ENCODE measurements around the gene CRAT. TPM values are rescaled to one million over a fixed set of nuclear protein-coding genes. Genes with fewer than 3 reads are reported as not detected.

The CRAT gene
- total and polyA plus RNA-seq, 2 of the 4 experiments (the other 2 are of a cell fraction), result 18.8 to 41.6 TPM

DNA sequence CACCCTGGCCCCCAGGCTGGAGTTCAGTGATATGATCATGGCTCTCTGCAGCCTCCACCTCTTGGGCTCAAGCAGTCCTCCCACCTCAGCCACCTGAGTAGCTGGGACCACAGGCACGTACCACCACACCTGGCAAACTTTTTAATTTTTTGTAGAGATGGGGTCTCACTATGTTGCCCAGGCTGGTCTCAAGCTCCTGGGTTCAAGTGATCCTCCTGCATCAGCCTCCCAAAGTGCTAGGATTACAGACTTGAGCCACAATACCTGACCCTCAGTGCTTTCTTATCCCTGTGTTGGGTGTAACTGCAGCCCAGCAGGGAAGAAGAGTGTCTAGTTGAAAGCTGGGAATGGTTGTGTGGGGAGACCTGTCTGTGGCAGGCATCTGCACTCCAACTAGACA lies 11.5 kb upstream of the CRAT start:
- no peak overlapping the region for H3K14ac ChIP-seq (replicated peaks; ENCODE audit: low read depth, low read length)
- H3K4ac ChIP-seq (ENCODE audit: low read depth, low read length), result no peak overlapping the region
- H3K9ac ChIP-seq (ENCODE audit: low read depth, low read length), result no peak overlapping the region
- POLR2A ChIA-PET (ENCODE audit: unreplicated experiment), result no interaction called here
- no CpG with 5 or more reads among the region's 1 CpG for WGBS, 2 experiments (ENCODE audit: extremely low coverage in 2 of 2, insufficient read length in 1 of 2)
- no peak overlapping the region for H4K8ac ChIP-seq (ENCODE audit: low read depth in 2 of 2, low read length in 2 of 2)
- H3K27me3 ChIP-seq (ENCODE audit: control insufficient read depth, insufficient read depth, low read length), result no peaks in the 10 kb centered on the region
- H2AFZ ChIP-seq (replicated peaks; ENCODE audit: low read length, poor library complexity), result no peak overlapping the region
- intact Hi-C loops (cut with micrococcal nuclease) (no loop called here), in situ Hi-C loops (cut with MboI; ENCODE audit: low sequenced_read_pairs) (no loop called here), dilution Hi-C loops (cut with HindIII; ENCODE audit: low sequenced_read_pairs, unreplicated experiment) (no loop called here)
- H3K9me1 ChIP-seq (ENCODE audit: insufficient read depth, low read length), result peaks cover 4% of the 10 kb centered on the region; the same call in 1 of the 2 replicates
- no peak for TF ChIP-seq MAZ (IDR thresholded peaks at IDR 0.05; ENCODE audit: borderline replicate concordance, low read depth, low read length)
- TF ChIP-seq, protein P1, sequence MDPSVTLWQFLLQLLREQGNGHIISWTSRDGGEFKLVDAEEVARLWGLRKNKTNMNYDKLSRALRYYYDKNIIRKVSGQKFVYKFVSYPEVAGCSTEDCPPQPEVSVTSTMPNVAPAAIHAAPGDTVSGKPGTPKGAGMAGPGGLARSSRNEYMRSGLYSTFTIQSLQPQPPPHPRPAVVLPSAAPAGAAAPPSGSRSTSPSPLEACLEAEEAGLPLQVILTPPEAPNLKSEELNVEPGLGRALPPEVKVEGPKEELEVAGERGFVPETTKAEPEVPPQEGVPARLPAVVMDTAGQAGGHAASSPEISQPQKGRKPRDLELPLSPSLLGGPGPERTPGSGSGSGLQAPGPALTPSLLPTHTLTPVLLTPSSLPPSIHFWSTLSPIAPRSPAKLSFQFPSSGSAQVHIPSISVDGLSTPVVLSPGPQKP (IDR thresholded peaks at IDR 0.05; ENCODE audit: borderline replicate concordance, low read depth, low read length), result no peak
- no peak for TF ChIP-seq CTCF (conservative IDR thresholded peaks at IDR 0.05; ENCODE audit: low read depth, low read length)
- TF ChIP-seq, protein P2, sequence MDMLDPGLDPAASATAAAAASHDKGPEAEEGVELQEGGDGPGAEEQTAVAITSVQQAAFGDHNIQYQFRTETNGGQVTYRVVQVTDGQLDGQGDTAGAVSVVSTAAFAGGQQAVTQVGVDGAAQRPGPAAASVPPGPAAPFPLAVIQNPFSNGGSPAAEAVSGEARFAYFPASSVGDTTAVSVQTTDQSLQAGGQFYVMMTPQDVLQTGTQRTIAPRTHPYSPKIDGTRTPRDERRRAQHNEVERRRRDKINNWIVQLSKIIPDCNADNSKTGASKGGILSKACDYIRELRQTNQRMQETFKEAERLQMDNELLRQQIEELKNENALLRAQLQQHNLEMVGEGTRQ (IDR thresholded peaks at IDR 0.05; ENCODE audit: low read depth, low read length), result no peak
- TF ChIP-seq CEBPB (IDR thresholded peaks at IDR 0.05; ENCODE audit: low read depth, low read length), result no peak
- TF ChIP-seq POLR2A (IDR thresholded peaks at IDR 0.05; ENCODE audit: low read depth, low read length), result no peak
- TF ChIP-seq CHD1 (IDR thresholded peaks at IDR 0.05; ENCODE audit: low read depth, low read length), result no peak
- TF ChIP-seq FOS (IDR thresholded peaks at IDR 0.05; ENCODE audit: low read depth, low read length), result no peak
- TF ChIP-seq SMC3 (IDR thresholded peaks at IDR 0.05; ENCODE audit: low read depth, low read length), result no peak
- no peak for TF ChIP-seq RAD21 (IDR thresholded peaks at IDR 0.05; ENCODE audit: low read length)
- no peak for TF ChIP-seq RCOR1 (IDR thresholded peaks at IDR 0.05; ENCODE audit: insufficient replicate concordance, low read length)
- no peak for TF ChIP-seq MAFK (IDR thresholded peaks at IDR 0.05; ENCODE audit: low read depth, low read length)
- peaks cover 32% of the 10 kb centered on the region for H3K36me3 ChIP-seq (ENCODE audit: control insufficient read depth, insufficient read depth, low read length)
- no peak overlapping the region for H3K56ac ChIP-seq (ENCODE audit: extremely low read depth, insufficient read depth, low read length)
- no peak for DNase-seq
- no peak overlapping the region for H3K4me3 ChIP-seq (ENCODE audit: insufficient read depth, low read depth, low read length)
- no peak overlapping the region for H3K23ac ChIP-seq (ENCODE audit: low read depth, low read length)
- H4K91ac ChIP-seq (ENCODE audit: insufficient read depth, low read depth, low read length), result no peak overlapping the region
- CTCF ChIA-PET, result interaction anchor here (2.4 kb wide), 1 partner anchor 10 kb away, joined by 10 read pairs; no protein-coding TSS in a partner anchor
- H3K4me2 ChIP-seq (ENCODE audit: low read depth, low read length), result no peak overlapping the region
- no peak overlapping the region for H2BK15ac ChIP-seq (ENCODE audit: low read depth, low read length)
- no peak overlapping the region for H3K27ac ChIP-seq (ENCODE audit: insufficient read depth, low read length)
- H2AK5ac ChIP-seq (ENCODE audit: low read depth, low read length), result no peak overlapping the region
- no peaks in the 10 kb centered on the region for H3K9me3 ChIP-seq (ENCODE audit: control insufficient read depth, insufficient read depth, low read length)
- peaks cover 23 to 76% of the 10 kb centered on the region in 2 experiments for H3K79me1 ChIP-seq (ENCODE audit: low read depth in 1 of 2, low read length in 2 of 2)
- H3K18ac ChIP-seq (ENCODE audit: low read depth, low read length), result no peak overlapping the region
- H4K5ac ChIP-seq (ENCODE audit: low read depth, low read length), result no peak overlapping the region
- H2BK5ac ChIP-seq (ENCODE audit: low read depth, low read length, poor library complexity, severe bottlenecking), result no peak overlapping the region
- BruUV-seq (replicated peaks), result no TSS peak
- no peak overlapping the region for H2BK120ac ChIP-seq (ENCODE audit: low read depth, low read length)
- ATAC-seq (ENCODE audit: low read depth), result no peak
- no peak overlapping the region for H2AK9ac ChIP-seq (replicated peaks; ENCODE audit: low read depth, low read length, poor library complexity)
- H2BK20ac ChIP-seq (ENCODE audit: low read depth, low read length), result no peak overlapping the region
- peaks cover 17% of the 10 kb centered on the region for H4K20me1 ChIP-seq (ENCODE audit: insufficient read depth, low read length)
- H3K4me1 ChIP-seq (ENCODE audit: control insufficient read depth, insufficient read depth, low read length), result peaks cover 5% of the 10 kb centered on the region

Data from IMR-90 (cell line).